DND-41 (cell line): ENCODE measurements around the gene IFT88.

ENCODE experiments used
- ATAC-seq: fragments of 200-7000 bp; cut with Tn5 transposase; 3 replicates; pipeline ENCODE4 v1.9.1; 2021; ENCODE audit warnings: low read depth; ENCODE audit not compliant: insufficient read depth
- DNase-seq: peaks from one replicate; pipeline ENCODE4 v3.0.0-alpha.2; 2020
- H2AFZ ChIP-seq: 2 replicates; pipeline ENCODE4 v1.6.0; 2012; ENCODE audit warnings: low read depth, low read length
- H3K27ac ChIP-seq: 2 replicates; pipeline ENCODE4 v1.5.1; 2012; ENCODE audit warnings: low read length, inconsistent platforms
- H3K27me3 ChIP-seq: fragments of 200-600 bp; sonication (generic); 2 replicates; pipeline ENCODE4 v1.6.0; 2012; ENCODE audit warnings: low read length, mild to moderate bottlenecking, inconsistent platforms; ENCODE audit not compliant: insufficient read depth, poor library complexity
- H3K36me3 ChIP-seq: 2 replicates; pipeline ENCODE4 v1.5.1; 2012; ENCODE audit warnings: low read length, inconsistent platforms; ENCODE audit not compliant: insufficient read depth
- H3K4me1 ChIP-seq: 2 replicates; pipeline ENCODE4 v1.5.1; 2012; ENCODE audit warnings: mild to moderate bottlenecking, low read length; ENCODE audit not compliant: insufficient read depth
- H3K4me2 ChIP-seq: 2 replicates; pipeline ENCODE4 v1.6.0; 2012; ENCODE audit warnings: mild to moderate bottlenecking, moderate library complexity, low read length, inconsistent platforms; ENCODE audit not compliant: insufficient read depth
- H3K4me3 ChIP-seq, 2 experiments: fragments of 200-600 bp in 1 of 2; shearing (Covaris generic) in 1 of 2; 2 replicates each; pipeline ENCODE4 v1.5.1; 2012 to 2016; ENCODE audit warnings: inconsistent platforms in 2 of 2, low read length in 2 of 2, mild to moderate bottlenecking in 2 of 2, low read depth in 1 of 2, moderate library complexity in 1 of 2
- H3K79me2 ChIP-seq: 2 replicates; pipeline ENCODE4 v1.6.0; 2012; ENCODE audit warnings: low read length, inconsistent platforms; ENCODE audit not compliant: insufficient read depth
- H3K9ac ChIP-seq: 2 replicates; pipeline ENCODE4 v1.6.0; 2012; ENCODE audit warnings: low read depth, mild to moderate bottlenecking, inconsistent platforms, low read length, moderate library complexity
- H3K9me3 ChIP-seq: 2 replicates; pipeline ENCODE4 v1.5.1; 2012; ENCODE audit warnings: low read length, moderate library complexity, mild to moderate bottlenecking, inconsistent platforms; ENCODE audit not compliant: insufficient read depth, severe bottlenecking
- H4K20me1 ChIP-seq: 2 replicates; pipeline ENCODE4 v1.6.0; 2012; ENCODE audit warnings: low read length; ENCODE audit not compliant: insufficient read depth
- CTCF ChIP-seq: IDR thresholded peaks from 2 replicates; pipeline ENCODE4 v1.5.1; 2012; ENCODE audit warnings: borderline replicate concordance, low read length, moderate library complexity, mild to moderate bottlenecking; ENCODE audit not compliant: poor library complexity, severe bottlenecking; ENCODE audit errors: extremely low read depth
- EZH2 ChIP-seq: IDR thresholded peaks from 3 replicates; pipeline ENCODE4 v1.6.1; 2012; ENCODE audit warnings: borderline replicate concordance, low read depth, mild to moderate bottlenecking, moderate library complexity, low read length, inconsistent platforms; ENCODE audit not compliant: severe bottlenecking

Gene IFT88

GRCh38 chr13:20714161-20714560 is 147.2 kb downstream of the IFT88 start:
- DNase-seq, result no peak

GRCh38 chr13:20714563-20715329 is 147.8 kb downstream of the IFT88 start:
- peaks cover 10% of the 10 kb centered on the region; the same call in 1 of the 2 replicates for H3K4me1 ChIP-seq
- no peaks in the 10 kb centered on the region for H3K36me3 ChIP-seq
- no peaks in the 10 kb centered on the region for H3K79me2 ChIP-seq
- H3K4me2 ChIP-seq, result no peak overlapping the region
- H3K27ac ChIP-seq, result no peak overlapping the region
- no peak for DNase-seq
- no peaks in the 10 kb centered on the region for H3K9me3 ChIP-seq
- no peak overlapping the region for H3K4me3 ChIP-seq
- no peak overlapping the region for H3K9ac ChIP-seq
- TF ChIP-seq CTCF (no peak), EZH2 (no peak)
- peaks cover 4% of the 10 kb centered on the region for H3K27me3 ChIP-seq
- no peaks in the 10 kb centered on the region for H4K20me1 ChIP-seq
- ATAC-seq, result no peak
- H2AFZ ChIP-seq, result no peak overlapping the region

More at GRCh38 chr13:20714161-20714560, 147.2 kb downstream of the IFT88 start:
- Histone ChIP-seq H2AFZ (no peak overlapping the region), H3K27me3 (peaks cover 4% of the 10 kb centered on the region), H3K4me3 (no peak overlapping the region), H3K9ac (no peak overlapping the region), H3K79me2 (no peaks in the 10 kb centered on the region), H3K36me3 (no peaks in the 10 kb centered on the region), H4K20me1 (no peaks in the 10 kb centered on the region), H3K4me2 (no peak overlapping the region), H3K4me1 (peaks cover 10% of the 10 kb centered on the region; the same call in 1 of the 2 replicates), H3K27ac (no peak overlapping the region), H3K9me3 (no peaks in the 10 kb centered on the region)
- no peak for ATAC-seq
- no peak for TF ChIP-seq CTCF
- TF ChIP-seq EZH2, result no peak

GRCh38 chr13:20715330-20715712 is 148.4 kb downstream of the IFT88 start:
- no peak overlapping the region for H3K27ac ChIP-seq
- no peak for ATAC-seq

More at GRCh38 chr13:20715330-20715712, 148.4 kb downstream of the IFT88 start:
- TF ChIP-seq CTCF, result no peak
- no peak for DNase-seq
- Histone ChIP-seq H3K79me2 (no peaks in the 10 kb centered on the region), H3K9ac (no peak overlapping the region), H2AFZ (no peak overlapping the region), H4K20me1 (no peaks in the 10 kb centered on the region), H3K4me3 (no peak overlapping the region), H3K4me1 (peaks cover 10% of the 10 kb centered on the region; the same call in 1 of the 2 replicates), H3K36me3 (no peaks in the 10 kb centered on the region), H3K9me3 (no peaks in the 10 kb centered on the region), H3K4me2 (no peak overlapping the region), H3K27me3 (peaks cover 4% of the 10 kb centered on the region)
